HEK293 (cell line): ENCODE measurements around the gene NSMCE1.
A peak's percentile ranks its signal among the peaks of the same experiment; 100 is the strongest.
"Not testable (repeated sequence)": the region's sequence is repeated elsewhere in the genome, so short reads cannot be mapped to it uniquely, and the experiment has no call there.

Experiments
- AEBP2 ChIP-seq: fragments of 450-650 bp; formaldehyde crosslinking; IDR thresholded peaks from 2 replicates; pipeline ENCODE4 v1.5.1; 2016; ENCODE audit warnings: missing biosample characterization, missing genetic modification characterization, borderline replicate concordance
- SP7 ChIP-seq: fragments of 450-650 bp; formaldehyde crosslinking; IDR thresholded peaks from 2 replicates; pipeline ENCODE4 v1.5.1; 2016; ENCODE audit warnings: missing biosample characterization, missing genetic modification characterization
- ZBTB11 ChIP-seq: fragments of 450-650 bp; formaldehyde crosslinking; conservative IDR thresholded peaks from 2 replicates; pipeline ENCODE4 v1.5.1; 2016; ENCODE audit warnings: low read depth, missing biosample characterization, missing genetic modification characterization
- ZBTB7A ChIP-seq: fragments of 450-650 bp; formaldehyde crosslinking; IDR thresholded peaks from 2 replicates; pipeline ENCODE4 v1.5.1; 2016; ENCODE audit warnings: low read depth, missing biosample characterization, missing genetic modification characterization
- ZEB2 ChIP-seq: fragments of 450-650 bp; formaldehyde crosslinking; IDR thresholded peaks from 2 replicates; pipeline ENCODE4 v1.5.1; 2016; ENCODE audit warnings: missing biosample characterization, missing genetic modification characterization
- ZNF202 ChIP-seq: fragments of 450-650 bp; formaldehyde crosslinking; IDR thresholded peaks from 2 replicates; pipeline ENCODE4 v1.5.1; 2016; ENCODE audit warnings: missing biosample characterization, missing genetic modification characterization, borderline replicate concordance
- ZNF292 ChIP-seq: fragments of 450-650 bp; formaldehyde crosslinking; IDR thresholded peaks from 2 replicates; pipeline ENCODE4 v1.5.1; 2016; ENCODE audit warnings: low read depth, missing biosample characterization, missing genetic modification characterization, borderline replicate concordance
- ZNF341 ChIP-seq: fragments of 450-650 bp; formaldehyde crosslinking; IDR thresholded peaks from 2 replicates; pipeline ENCODE4; 2016; ENCODE audit warnings: low read depth, missing biosample characterization, missing genetic modification characterization
- ZNF404 ChIP-seq: fragments of 450-650 bp; formaldehyde crosslinking; IDR thresholded peaks from 2 replicates; pipeline ENCODE4 v1.5.1; 2017; ENCODE audit warnings: missing biosample characterization, missing genetic modification characterization
- ZNF670 ChIP-seq: fragments of 450-650 bp; formaldehyde crosslinking; IDR thresholded peaks from 2 replicates; pipeline ENCODE4 v1.5.1; 2016; ENCODE audit warnings: missing biosample characterization, missing genetic modification characterization, low read depth
- ZNF785 ChIP-seq: fragments of 450-650 bp; formaldehyde crosslinking; IDR thresholded peaks from 2 replicates; pipeline ENCODE4 v1.5.1; 2016; ENCODE audit warnings: missing biosample characterization, missing genetic modification characterization
- TF ChIP-seq, protein P1 (sequence below): fragments of 450-650 bp; formaldehyde crosslinking; IDR thresholded peaks from 2 replicates; pipeline ENCODE4 v1.5.1; 2016; ENCODE audit warnings: missing biosample characterization, missing genetic modification characterization
- TF ChIP-seq, protein P2 (sequence below): fragments of 450-650 bp; formaldehyde crosslinking; IDR thresholded peaks from 2 replicates; pipeline ENCODE4 v1.5.1; 2016; ENCODE audit warnings: missing biosample characterization, missing genetic modification characterization
- TF ChIP-seq, protein P3 (sequence below): fragments of 450-650 bp; formaldehyde crosslinking; IDR thresholded peaks from 2 replicates; pipeline ENCODE4 v1.5.1; 2016; ENCODE audit warnings: missing biosample characterization, missing genetic modification characterization, low read depth

DNA sequence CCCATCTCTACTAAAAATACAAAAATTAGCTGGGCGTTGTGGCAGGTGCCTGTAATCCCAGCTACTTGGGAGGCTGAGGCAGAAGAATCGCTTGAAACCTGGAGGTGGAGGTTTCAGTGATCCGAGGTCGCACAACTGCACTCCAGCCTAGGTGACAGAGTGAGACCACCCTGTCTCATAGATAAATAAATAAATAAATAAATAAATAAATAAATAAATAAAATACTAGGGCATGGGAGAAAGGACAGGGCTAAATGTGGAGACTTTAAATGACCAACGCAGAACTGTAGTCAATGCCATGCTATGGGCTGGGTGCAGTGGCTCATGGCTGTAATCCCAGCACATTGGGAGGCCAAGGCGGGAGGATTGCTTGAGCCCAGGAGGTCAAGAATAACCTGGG lies 19.7 kb upstream of the NSMCE1 start:
- TF ChIP-seq, protein P1, sequence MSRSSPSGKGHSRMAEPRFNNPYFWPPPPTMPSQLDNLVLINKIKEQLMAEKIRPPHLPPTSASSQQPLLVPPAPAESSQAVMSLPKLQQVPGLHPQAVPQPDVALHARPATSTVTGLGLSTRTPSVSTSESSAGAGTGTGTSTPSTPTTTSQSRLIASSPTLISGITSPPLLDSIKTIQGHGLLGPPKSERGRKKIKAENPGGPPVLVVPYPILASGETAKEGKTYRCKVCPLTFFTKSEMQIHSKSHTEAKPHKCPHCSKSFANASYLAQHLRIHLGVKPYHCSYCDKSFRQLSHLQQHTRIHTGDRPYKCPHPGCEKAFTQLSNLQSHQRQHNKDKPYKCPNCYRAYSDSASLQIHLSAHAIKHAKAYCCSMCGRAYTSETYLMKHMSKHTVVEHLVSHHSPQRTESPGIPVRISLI (tag by site-specific recombination), result not testable (repeated sequence)
- not testable (repeated sequence) for TF ChIP-seq ZEB2 (tag by site-specific recombination); ZBTB7A; ZNF341 (tag by site-specific recombination); ZNF670 (tag by site-specific recombination); SP7 (tag by site-specific recombination); ZNF404 (tag by site-specific recombination); ZNF292 (tag by site-specific recombination); AEBP2 (tag by site-specific recombination); ZNF785 (tag by site-specific recombination)
- TF ChIP-seq, protein P2, sequence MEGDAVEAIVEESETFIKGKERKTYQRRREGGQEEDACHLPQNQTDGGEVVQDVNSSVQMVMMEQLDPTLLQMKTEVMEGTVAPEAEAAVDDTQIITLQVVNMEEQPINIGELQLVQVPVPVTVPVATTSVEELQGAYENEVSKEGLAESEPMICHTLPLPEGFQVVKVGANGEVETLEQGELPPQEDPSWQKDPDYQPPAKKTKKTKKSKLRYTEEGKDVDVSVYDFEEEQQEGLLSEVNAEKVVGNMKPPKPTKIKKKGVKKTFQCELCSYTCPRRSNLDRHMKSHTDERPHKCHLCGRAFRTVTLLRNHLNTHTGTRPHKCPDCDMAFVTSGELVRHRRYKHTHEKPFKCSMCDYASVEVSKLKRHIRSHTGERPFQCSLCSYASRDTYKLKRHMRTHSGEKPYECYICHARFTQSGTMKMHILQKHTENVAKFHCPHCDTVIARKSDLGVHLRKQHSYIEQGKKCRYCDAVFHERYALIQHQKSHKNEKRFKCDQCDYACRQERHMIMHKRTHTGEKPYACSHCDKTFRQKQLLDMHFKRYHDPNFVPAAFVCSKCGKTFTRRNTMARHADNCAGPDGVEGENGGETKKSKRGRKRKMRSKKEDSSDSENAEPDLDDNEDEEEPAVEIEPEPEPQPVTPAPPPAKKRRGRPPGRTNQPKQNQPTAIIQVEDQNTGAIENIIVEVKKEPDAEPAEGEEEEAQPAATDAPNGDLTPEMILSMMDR (tag by site-specific recombination), result not testable (repeated sequence)
- TF ChIP-seq, protein P3, sequence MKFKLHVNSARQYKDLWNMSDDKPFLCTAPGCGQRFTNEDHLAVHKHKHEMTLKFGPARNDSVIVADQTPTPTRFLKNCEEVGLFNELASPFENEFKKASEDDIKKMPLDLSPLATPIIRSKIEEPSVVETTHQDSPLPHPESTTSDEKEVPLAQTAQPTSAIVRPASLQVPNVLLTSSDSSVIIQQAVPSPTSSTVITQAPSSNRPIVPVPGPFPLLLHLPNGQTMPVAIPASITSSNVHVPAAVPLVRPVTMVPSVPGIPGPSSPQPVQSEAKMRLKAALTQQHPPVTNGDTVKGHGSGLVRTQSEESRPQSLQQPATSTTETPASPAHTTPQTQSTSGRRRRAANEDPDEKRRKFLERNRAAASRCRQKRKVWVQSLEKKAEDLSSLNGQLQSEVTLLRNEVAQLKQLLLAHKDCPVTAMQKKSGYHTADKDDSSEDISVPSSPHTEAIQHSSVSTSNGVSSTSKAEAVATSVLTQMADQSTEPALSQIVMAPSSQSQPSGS (tag by site-specific recombination), result not testable (repeated sequence)
- TF ChIP-seq ZBTB11 (tag by site-specific recombination), result peak; percentile 57
- TF ChIP-seq ZNF202 (tag by site-specific recombination), result 0 out of 2 replicates have a peak, but pooled peaks have one; percentile 60
